ENCODE results near the gene FGF14.

- TF ChIP-seq ZNF341 (tag by site-specific recombination; IDR thresholded peaks at IDR 0.05; ENCODE audit: low read depth) = no peak
- TF ChIP-seq PRDM1 (tag by site-specific recombination; IDR thresholded peaks at IDR 0.05) = no peak
- TF ChIP-seq CTCF (tag by site-specific recombination; IDR thresholded peaks at IDR 0.05) = no peak
- TF ChIP-seq ZNF324 (tag by site-specific recombination; IDR thresholded peaks at IDR 0.05) = no peak
- no peak for TF ChIP-seq KLF9 (tag by site-specific recombination; IDR thresholded peaks at IDR 0.05; ENCODE audit: low read depth)
These were observed 520.3 kb downstream of the FGF14 start for GRCh38 chr13:101881593-101881992.
